Measurements from ENCODE around the gene TTC3.

TTC3 gene

DNA sequence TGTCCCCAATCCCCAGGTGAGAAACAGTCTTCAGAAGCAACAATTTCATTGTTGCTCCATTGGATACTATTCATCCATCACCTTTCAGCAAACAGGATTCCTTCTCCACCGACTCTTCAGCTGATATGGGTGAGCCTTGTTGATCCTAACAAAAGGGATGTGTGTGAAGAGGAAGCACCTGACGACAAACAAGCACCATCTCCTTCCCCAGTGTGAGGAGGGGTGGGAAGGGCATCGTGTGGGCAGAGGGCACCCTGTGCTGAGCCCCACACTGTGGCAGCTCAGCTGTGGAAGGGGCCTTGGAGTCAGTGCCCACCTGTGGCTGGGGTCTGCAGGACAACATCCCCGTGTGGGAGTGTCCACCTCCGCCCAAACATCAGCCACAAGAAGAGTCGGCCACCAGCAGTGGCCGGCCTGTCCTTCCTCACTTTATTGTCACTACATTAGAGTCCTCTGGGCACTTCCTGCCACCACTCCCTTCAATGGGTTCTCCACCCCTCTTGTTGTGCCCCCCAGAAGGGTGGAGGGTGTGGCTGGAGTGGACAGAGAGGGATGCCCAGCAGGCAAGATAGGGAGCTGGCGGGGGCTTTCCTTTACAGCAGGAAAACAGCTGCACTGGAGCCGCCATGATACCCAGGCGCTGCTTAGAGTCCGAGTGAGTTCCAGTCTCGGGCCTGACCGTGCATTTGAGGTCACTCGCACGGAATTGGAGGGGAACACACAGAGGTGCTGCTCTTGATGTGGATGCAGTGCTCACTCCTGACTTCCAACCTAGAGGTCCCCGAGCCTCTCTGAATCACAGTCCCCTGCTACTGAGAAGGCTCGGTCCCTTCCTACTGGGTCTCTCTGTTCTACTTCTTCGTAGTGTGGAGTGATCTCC lies 153.2 kb downstream of the TTC3 start:
- no peak for DNase-seq

DNA sequence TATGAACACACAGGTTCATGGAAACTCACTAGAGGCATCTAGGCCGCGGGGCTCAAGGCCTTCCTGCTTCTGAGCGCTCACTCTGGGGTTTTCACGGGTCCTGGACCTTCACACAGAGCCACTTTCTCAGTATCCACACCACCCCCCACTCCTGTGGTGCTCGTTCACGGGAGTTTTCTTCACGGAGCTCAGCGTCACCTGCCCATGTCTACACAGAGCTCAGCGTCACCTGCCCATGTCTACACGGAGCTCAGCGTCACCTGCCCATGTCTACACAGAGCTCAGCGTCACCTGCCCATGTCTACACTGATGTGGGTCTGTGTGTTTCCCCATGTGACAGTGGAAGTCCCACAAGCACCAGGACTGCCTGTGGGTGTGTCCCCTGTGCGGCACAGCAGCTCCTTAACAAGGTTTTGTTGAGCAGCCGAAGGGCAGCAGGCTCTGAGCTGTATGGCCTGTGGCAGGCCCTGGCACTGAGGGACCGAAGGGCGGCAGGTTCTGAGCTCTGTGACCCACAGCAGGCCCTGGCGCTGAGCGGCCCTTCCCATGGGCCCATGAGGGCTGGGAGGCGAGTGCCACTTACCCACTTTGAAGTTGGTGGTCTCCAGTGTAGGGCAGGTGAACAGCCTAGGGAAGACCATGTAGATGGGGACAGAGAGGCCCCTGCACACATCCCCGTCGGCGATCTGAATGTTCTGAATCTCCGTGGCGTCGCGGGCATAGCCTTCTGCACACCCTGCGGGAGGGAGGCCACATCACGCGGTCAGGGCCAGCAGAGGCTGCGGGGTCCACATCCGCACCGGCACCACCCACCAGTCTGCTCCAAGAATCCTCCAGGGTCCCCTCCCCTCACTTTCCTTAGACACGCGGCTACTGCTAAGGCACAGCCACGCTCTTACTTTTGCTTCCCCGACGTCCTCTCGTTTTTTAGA lies 154.3 kb downstream of the TTC3 start:
- no peak for DNase-seq

DNA sequence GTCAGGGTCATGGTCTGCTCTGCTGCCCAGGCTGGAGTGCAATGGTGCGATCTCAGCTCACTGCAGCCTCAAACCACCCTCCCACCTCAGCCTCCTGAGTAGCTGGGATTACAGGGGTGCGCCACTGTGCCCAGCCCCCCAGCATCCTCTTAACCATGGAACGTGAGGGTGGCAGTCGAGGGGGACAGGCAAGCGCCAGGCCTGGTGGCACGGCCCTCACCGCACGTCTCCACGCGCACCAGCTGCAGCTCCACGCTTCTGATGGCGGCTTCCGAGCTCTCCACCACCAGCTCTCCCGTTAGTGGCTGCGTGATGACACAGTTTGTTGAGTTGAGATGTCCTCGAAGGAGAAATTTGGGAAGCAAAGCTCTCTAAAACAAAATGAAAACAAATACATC lies 154.9 kb downstream of the TTC3 start:
- no peak for DNase-seq

DNA sequence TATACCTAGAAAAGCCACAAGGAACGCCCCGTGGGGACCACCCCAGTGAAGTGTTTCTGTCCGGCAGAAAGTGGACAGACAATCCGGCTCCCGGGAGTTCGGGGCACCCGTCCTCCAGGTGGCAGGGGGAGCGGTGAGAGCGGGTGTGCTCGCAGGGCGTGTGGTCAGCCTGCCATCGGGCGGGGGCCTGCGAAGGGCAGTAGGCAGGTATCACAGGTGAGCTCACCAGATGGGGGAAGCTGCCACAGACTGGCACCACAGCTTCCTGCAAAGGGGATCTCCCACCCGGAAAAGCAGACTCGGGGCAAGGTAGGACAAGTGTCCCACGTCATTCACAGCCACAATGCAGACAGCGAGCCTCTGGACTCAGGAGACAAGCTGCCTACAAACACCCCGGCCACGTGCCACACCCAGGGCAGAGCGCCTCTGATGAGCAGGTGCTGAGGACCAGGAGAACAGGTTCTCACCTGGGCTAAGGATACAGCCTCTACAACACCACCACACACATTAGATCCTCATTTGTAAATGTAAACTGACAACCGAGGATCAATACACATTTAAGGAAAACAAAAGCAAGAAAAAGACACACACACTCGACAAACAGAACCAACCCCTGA lies 157.7 kb downstream of the TTC3 start:
- DNase-seq, result no peak

DNA sequence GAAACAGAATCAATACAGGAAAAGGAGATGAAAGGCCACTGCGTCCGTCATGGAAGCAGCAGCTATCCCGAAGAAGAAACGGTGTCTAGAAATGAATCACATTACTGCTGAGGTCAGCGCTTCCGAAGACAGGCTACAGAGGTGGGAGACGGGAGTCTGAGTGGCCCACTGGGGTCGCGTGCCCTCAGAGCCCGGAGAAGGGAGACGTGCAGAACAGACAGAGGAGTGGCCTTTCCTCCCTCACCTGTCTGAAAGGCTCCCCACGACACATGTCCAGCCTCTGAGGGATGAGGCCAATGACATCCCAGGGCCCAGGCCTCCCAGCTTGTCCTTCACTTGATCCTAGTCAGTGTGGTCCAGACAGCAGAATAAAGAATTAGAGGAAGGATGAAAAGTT lies 158.2 kb downstream of the TTC3 start:
- no peak for DNase-seq

DNA sequence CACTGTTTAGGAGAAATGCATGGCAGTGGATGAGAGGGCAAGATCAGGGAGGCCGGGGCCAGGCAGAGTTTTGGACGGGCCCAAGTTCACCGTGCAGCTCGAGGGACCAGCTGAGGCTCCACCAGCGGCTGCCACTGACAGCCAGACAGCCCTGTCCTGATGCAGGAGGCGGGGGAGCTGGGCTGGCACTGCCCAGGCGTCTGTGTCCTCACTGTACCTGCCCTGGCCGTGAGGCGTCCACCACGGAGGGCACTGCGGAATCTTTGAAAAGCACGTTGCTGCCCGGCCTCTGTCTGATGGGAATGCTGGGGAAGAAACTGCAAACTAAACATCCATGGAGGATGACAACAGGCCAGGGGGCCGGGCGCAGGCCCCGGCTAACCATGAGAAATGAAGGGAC lies 158.6 kb downstream of the TTC3 start:
- no peak for DNase-seq

DNA sequence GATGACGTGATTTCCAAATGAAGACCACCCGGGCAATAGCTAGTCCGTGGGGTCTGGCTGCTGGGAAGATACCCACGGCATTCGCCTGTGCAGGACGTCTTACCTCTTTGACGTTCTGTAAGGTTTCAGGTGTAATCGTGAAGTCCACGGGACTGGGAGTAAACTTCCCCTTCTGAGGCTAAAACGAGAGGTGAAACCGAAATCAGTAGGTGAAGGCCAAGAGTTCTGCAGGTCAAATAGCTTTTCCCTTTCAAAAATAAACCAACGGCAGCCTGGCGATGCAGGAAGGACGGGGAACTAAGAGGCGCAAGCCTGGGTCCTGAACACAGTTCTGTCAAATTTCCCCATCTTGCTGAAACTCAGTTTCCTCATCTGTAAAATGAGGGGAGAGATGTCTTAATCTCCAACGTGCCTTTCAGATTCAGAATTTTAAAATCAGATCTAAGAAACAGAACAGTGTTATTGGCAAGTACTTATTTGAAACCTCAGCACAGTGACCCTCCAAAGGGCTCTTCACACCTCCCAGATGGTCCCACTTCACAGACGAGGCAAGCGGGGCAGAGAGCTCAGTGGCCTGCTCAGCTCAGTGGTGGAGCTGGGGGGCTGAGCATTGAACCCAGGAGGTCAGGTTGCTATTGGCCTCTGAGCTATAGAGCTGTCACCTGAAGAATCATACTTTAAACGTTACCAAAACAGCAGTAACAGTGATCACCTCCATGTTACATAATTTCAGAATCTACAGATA lies 159.4 kb downstream of the TTC3 start:
- no peak for DNase-seq

DNA sequence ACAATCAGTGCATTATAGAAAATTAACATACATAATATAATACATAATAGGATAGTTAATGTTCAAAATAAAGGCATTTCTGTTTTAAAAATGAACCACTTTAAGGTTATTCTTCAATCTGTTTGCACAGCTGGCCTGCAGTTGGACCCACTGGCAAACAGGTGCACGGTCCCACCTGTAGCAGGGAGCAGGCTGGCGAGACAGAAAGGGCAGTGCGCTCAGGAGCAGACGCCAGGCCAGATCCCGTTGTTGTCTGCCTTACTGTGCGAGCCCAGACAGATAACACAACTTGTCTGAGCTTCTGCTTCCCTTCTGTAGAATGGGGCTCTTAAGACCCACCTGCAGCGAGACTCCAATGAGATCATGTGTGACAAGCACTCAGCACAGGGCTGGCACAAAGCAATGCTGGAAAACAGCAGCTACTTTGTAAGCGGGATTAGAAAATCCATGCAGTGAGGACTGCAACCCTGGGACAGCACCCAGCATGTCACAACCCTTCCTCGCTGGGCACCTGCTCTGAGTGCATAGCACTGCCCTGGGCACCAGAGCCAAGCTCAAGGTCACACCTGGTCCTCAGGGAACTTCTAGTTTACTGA lies 160.6 kb downstream of the TTC3 start:
- no peak for DNase-seq

DNA sequence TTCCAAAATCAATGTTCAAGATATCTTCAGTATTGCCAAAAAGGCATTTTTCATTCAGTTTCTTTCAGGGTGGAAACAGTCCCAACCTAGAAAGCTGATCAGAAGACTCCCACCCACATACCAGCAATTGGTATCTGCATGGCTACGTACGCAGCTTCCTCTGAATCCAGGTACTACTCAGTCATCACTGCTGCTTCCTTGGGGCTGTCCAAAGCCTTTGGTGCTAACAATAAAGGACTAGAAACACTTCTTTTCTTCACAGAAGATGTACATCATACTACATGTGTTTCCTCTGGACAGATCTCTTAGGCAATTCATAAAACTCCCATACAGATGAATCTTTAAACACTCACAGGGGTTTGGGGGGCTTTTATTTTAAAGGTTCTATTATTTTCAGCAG lies 164.3 kb downstream of the TTC3 start:
- no peak for DNase-seq

DNA sequence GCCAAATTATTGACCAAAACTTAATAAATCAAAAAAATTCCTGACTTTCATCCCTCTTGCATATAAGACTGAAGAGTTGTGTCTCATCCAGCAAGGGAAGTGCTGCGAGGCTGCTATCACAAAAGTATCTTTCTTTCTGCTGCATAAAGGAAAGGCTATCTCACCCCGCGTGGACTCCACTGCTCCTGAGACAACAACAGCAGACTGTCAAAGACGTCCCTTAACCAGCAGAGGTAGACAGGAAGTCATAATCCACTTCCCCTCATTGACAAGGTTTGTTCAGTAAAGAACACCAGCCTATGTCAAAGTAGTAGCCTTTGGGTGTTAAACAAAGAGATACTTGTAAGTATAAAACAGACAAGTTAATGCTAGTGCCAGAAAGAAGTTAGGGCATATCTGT lies 164.7 kb downstream of the TTC3 start:
- DNase-seq, result no peak

DNA sequence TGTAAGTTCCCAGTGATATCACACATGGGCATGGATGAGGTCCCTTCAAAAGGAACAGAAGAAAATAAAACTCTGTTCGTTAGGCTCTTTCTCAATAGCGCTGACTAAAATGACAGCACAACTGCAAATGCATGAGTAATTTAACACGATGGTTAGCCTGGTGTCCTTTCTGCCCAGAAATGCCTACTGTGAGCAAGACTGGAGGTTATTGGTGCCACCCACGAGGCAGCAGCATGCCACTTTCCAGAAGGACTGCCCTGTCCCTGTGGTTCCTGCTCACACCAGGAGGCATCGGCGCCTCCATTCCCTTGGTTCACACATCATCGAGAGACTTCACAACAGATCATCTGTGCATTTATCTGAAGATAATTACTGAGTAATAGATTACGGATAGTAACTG lies 167.9 kb downstream of the TTC3 start:
- no peak for DNase-seq

DNA sequence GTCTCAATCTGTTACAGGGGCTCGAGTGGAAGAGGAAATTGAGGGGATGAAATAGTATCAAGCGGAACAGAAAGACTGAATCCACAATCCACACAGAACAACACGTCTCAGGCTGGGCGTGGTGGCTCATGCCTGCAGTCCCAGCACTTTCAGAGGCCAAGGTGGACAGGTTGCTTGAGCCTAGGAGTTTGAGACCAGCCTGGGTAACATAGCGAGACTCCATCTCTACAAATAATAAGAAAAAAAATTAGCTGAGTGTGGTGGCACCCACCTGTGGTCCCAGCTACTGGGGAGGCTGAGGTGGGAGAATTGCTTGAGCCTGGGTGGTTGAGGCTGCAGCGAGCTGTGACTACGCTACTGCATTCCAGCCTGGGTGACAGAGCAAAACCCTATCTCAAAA lies 168.4 kb downstream of the TTC3 start:
- DNase-seq, result no peak

DNA sequence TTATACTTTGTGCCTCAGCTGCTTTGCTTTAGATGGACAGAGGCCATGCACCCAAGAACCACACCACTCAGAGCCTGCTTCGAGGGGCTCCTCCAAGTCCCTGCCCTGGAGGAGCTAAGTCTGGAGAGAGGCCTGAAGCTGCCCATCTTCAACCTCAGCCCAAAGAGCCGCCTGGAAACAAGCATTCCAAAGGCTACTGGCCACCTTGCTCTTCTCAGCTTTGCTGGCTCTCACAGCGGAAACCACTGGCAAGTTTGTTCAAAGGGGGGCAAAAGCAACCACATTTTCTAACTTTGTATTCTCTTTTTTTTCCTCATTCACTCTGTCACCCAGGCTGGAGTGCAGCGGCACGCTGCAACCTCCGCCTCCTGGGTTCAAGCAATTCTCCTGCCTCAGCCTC lies 170.9 kb downstream of the TTC3 start:
- DNase-seq, result no peak

DNA sequence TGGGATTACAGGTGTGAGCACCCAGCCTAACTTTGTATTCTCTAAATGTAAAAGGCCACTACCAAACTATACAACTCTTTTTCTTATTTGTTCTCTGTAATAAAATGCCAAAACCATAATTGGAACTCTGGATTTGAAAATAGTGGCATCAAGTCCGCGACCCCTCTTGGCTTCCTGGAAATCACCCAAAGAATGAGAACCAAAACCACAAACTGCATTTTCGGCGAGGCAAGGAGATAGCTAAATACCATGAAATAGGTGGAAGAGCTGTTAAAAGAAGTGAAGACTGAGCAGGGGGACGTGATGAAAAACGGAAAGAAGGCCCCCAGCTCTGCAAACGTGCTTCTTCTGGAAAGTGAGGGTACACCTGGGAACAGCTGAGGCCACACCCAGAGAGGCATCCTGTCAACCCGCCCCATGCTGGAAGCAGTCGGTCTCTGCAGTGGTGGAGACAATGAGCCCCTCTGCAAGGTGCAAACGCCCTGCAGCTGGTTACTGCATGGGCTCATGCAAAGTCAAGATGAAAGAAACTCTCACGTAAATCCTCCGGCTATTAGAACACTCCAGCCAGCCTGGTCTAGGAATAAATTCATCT lies 171.5 kb downstream of the TTC3 start:
- DNase-seq, result peak in 1 of 5 donors; percentile 36

DNA sequence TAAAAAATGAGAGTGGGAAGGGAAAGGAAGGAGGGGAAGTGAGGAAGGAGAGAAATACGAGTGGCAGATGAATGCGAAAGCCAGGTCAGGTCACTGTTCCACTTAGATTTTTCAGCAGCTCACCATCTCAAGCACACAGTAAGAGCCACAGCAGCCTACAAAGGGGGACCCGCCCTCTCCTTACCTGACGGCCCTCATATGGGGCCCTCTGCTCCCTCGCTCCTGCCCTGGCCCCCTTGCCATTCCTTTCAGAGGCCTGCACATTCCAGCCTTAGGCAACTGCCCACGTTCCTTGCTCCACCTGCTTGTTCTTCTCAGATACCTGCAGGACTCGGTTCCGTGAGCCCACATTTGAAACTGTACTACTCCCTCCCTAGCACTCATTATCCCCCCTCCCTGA lies 172.1 kb downstream of the TTC3 start:
- DNase-seq, result no peak

DNA sequence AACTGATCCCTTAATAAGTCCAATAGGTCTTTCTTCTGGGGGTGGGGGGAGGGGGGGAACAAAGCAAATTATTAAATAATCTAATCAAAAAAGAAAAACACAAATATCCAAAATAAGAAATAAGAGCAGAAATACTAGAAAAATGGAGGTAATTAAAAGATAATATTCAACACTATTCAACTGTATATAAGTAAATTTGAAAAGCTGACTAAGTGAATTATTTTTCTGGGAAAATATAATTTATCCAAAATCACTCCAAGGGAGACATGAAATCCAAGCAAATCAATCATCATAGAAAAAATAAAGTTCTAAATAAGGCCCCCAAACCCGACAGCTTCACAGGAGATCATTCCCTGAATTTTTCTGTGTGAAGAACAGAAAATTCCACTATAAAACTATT lies 175.2 kb downstream of the TTC3 start:
- no peak for DNase-seq

DNA sequence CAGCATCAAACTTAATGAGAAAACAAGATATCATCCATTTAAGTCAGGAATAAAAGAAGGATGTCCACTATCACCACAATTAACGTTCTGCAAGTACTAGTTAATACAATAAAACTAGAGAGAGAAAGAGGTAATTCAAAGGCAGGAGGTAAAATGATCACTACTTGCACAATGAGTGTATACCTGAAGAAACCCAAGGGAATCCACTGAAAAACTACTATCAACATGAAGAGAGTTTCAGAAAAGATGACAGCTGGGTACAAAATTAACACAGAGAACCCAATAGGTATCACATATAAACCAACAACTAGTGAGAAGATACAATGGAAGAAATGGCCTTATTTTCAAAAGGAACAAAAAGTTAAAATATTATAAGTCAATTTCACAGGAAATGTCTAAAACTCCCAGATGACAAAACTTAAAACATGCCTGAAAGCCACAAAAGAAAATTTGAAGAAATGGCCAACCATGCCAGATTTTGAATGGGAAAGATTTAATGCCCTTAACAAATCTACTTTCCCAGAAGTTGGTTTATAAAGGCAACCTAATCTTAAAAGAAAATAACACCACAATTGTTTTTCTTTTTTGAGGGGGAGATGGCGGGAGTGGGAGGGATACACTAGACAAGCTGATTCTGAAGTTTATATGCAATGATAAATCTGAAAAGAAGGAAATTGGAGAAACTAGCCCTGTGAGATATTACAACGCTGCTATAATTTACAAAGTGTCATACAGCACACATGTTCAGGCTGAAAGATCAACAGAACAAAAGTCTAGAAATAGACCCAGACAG lies 176.3 kb downstream of the TTC3 start:
- DNase-seq, result no peak

DNA sequence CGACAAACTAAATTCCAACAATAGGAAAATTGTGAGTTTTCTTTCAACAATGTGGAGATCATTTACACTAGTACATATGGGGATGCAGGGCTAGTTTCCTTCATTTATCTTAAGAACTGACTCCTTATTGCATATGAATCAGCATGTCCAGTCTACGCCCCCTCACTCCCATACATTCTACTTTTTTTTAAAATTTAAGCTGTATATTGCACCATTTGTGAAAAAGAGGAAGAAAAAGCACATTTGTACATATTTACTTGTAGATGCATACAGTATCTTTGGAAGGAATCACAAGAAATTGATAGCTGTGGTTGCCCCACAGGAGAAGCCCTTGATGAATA lies 178.2 kb downstream of the TTC3 start:
- DNase-seq, result no peak

Data from T-helper 1 cell (primary cell).